GM12878 (cell line): ENCODE results near the gene STK33. TPM values are rescaled to one million over a fixed set of nuclear protein-coding genes. Genes with fewer than 3 reads are reported as not detected.

Experiments used
- ATAC-seq: fragments of 200-7000 bp; cut with Tn5 transposase; 3 replicates; pipeline ENCODE4 v1.9.1; 2020; ENCODE audit warnings: mild to moderate bottlenecking, moderate library complexity
- BruUV-seq: library from RNA; stranded (reverse); fragments of 400-500 nt; replicated peaks from 2 replicates; lab custom pipeline; 2021; lab: Mats Ljungman, UMichigan
- CTCF ChIA-PET: fragments of 300-600 bp; sonication (Branson Sonifier 250); formaldehyde crosslinking; extraction: SDS; loops from one replicate; lab custom pipeline; 2021; ENCODE audit warnings: inconsistent platforms; lab: Yijun Ruan, JAX
- POLR2A ChIA-PET: fragments of 350-600 bp; formaldehyde crosslinking; extraction: SDS; loops from one replicate; lab custom pipeline; 2021; ENCODE audit warnings: inconsistent platforms; lab: Charles Lee
- RAD21 ChIA-PET: fragments of 300-600 bp; sonication (Branson Sonifier 250); formaldehyde crosslinking; loops from one replicate; lab custom pipeline; 2023; ENCODE audit warnings: antibody characterized with exemption; ENCODE audit not compliant: unreplicated experiment; lab: Charles Lee
- SMC1A ChIA-PET: fragments of 300-600 bp; sonication (Branson Sonifier 250); formaldehyde crosslinking; loops from one replicate; lab custom pipeline; 2023; ENCODE audit not compliant: unreplicated experiment, uncharacterized antibody; lab: Charles Lee
- DNase-seq: peaks from one replicate; pipeline ENCODE4 v3.0.0-alpha.2; 2011; ENCODE audit warnings: low read depth, low spot score
- FAIRE-seq: peaks from 3 replicates; lab custom pipeline; 2011; peaks lifted over from hg19 to GRCh38; lab: Jason Lieb, UNC
- H2AFZ ChIP-seq: 2 replicates; pipeline ENCODE4 v1.6.0; 2011; ENCODE audit warnings: low read depth, low read length, control low read depth; ENCODE audit not compliant: control insufficient read depth
- H3K27ac ChIP-seq: 2 replicates; pipeline ENCODE4 v1.5.1; 2011; ENCODE audit warnings: control low read depth; ENCODE audit not compliant: control insufficient read depth, insufficient read depth
- H3K27me3 ChIP-seq, 2 experiments: replicated peaks in 1 of 2; 2 replicates each; pipeline versions ENCODE4 v1.6.0 to v1.6.1; 2011; ENCODE audit warnings: low read length in 1 of 2; ENCODE audit not compliant: control insufficient read depth in 2 of 2, insufficient read depth in 2 of 2
- H3K36me3 ChIP-seq, 2 experiments: 2 replicates each; pipeline ENCODE4 v1.5.1; 2011; ENCODE audit warnings: low read length in 1 of 2; ENCODE audit not compliant: control insufficient read depth in 2 of 2, insufficient read depth in 2 of 2
- H3K4me1 ChIP-seq: 2 replicates; pipeline ENCODE4 v1.6.1; 2011; ENCODE audit warnings: mild to moderate bottlenecking, low read length, moderate library complexity, mixed read lengths; ENCODE audit not compliant: control insufficient read depth, insufficient read depth
- H3K4me2 ChIP-seq: 2 replicates; pipeline ENCODE4 v1.6.0; 2011; ENCODE audit warnings: control low read depth; ENCODE audit not compliant: control insufficient read depth, insufficient read depth
- H3K4me3 ChIP-seq: fragments of 200-600 bp; sonication (generic); 2 replicates; pipeline ENCODE4 v1.5.1; 2016
- H3K79me2 ChIP-seq: 2 replicates; pipeline ENCODE4 v1.6.0; 2011; ENCODE audit warnings: low read length; ENCODE audit not compliant: control insufficient read depth, insufficient read depth
- H3K9ac ChIP-seq: 2 replicates; pipeline ENCODE4 v1.8.0; 2011; ENCODE audit warnings: low read length, control low read depth, mixed read lengths; ENCODE audit not compliant: control insufficient read depth, insufficient read depth
- H3K9me3 ChIP-seq: replicated peaks from 3 replicates; pipeline ENCODE4 v1.5.1; 2011; ENCODE audit warnings: mild to moderate bottlenecking, low read length; ENCODE audit not compliant: control insufficient read depth, insufficient read depth
- H4K20me1 ChIP-seq: 2 replicates; pipeline ENCODE4 v1.6.0; 2011; ENCODE audit not compliant: control insufficient read depth, insufficient read depth
- BCL3 ChIP-seq: IDR thresholded peaks from 2 replicates; pipeline ENCODE4 v1.6.1; 2011; ENCODE audit warnings: borderline replicate concordance, low read depth, mild to moderate bottlenecking, moderate library complexity, low read length; ENCODE audit not compliant: insufficient read depth, poor library complexity, severe bottlenecking
- RAD51 ChIP-seq: fragments of 450-650 bp; IDR thresholded peaks from 2 replicates; pipeline ENCODE4 v1.6.1; 2016; ENCODE audit warnings: moderate library complexity, mild to moderate bottlenecking, inconsistent platforms
- TAF1 ChIP-seq: IDR thresholded peaks from 2 replicates; pipeline ENCODE4 v1.6.1; 2011; ENCODE audit warnings: mild to moderate bottlenecking, low read depth, low read length, borderline replicate concordance
- ZBTB11 ChIP-seq: fragments of 450-650 bp; formaldehyde crosslinking; IDR thresholded peaks from 2 replicates; pipeline ENCODE4 v1.5.0; 2022; ENCODE audit warnings: mild to moderate bottlenecking, missing genetic modification characterization
- WGBS: methylation state at CpG from one replicate; pipeline ENCODE4 v1.1.6; 2016; ENCODE audit warnings: low lambda C conversion rate; ENCODE audit not compliant: insufficient replicate concordance, insufficient coverage; ENCODE audit errors: missing lambda C conversion rate; 5-methylcytosine and 5-hydroxymethylcytosine counted together
- in situ Hi-C: fragments of 300-500 bp; cut with MboI; formaldehyde crosslinking; loops from 9 replicates; pipeline ENCODE4 v1.14.3; 2018; ENCODE audit warnings: mixed read lengths
- intact Hi-C: fragments of 100-400 bp; cut with micrococcal nuclease; formaldehyde crosslinking; loops from one replicate; pipeline ENCODE4 v1.14.2; 2022; ENCODE audit not compliant: unreplicated experiment
- polyA plus RNA-seq, 11 experiments: library from polyadenylated mRNA; depleted of rRNA in 4 of 11; unstranded in 6 of 11; stranded (reverse) in 5 of 11; fragments of >200 nt; fragmentation: Nextera tagmentation in 4 of 11; fragmentation: Illumina TruSeq in 1 of 11; extraction: Ambion mirVana in 4 of 11; extraction: Trizol in 1 of 11; gene quantifications; 1 replicate in 1 of 11; 2 replicates in 10 of 11; pipeline versions ENCODE4 v1.2.1 to v1.2.3, GENCODE V29; 2011 to 2016; ENCODE audit warnings: inconsistent platforms in 2 of 11, missing spikeins in 2 of 11, low read depth in 1 of 11
- total RNA-seq, 4 experiments: library from RNA; depleted of rRNA in 3 of 4; stranded (reverse); fragments of >200 nt in 3 of 4; fragmentation: Illumina TruSeq in 1 of 4; extraction: Trizol in 1 of 4; gene quantifications; 2 replicates each; pipeline versions ENCODE4 v1.2.1 to v1.2.3, GENCODE V29; 2013 to 2021

Gene STK33
- total and polyA plus RNA-seq, 10 of the 15 experiments (the other 5 are each of a cell fraction or from before 2014, with no cell fraction given), result 5.2 to 27.3 (median 18.3) TPM

GRCh38 chr11:8459711-8460399, 134.2 kb downstream of the STK33 start (continued):
- TF ChIP-seq ZBTB11, result no peak
- TF ChIP-seq RAD51, result no peak

GRCh38 chr11:8442301-8442700, 151.7 kb downstream of the STK33 start:
- no TSS peak for BruUV-seq
- ATAC-seq, result no peak
- WGBS, result 56% methylated on average over 4 of the region's 4 CpGs

More at GRCh38 chr11:8442301-8442700, 151.7 kb downstream of the STK33 start:
- ChIA-PET CTCF (no interaction called here), RAD21 (no interaction called here), POLR2A (no interaction called here), SMC1A (interaction anchor here (1.0 to 1.9 kb wide), 2 partner anchors 21 to 35 kb away, joined by 3 to 4 read pairs; no protein-coding TSS in a partner anchor)
- intact Hi-C loops, result no loop called here
- no peak overlapping the region for H3K4me2 ChIP-seq
- no peaks in the 10 kb centered on the region for H3K79me2 ChIP-seq
- no peaks in the 10 kb centered on the region for H3K27me3 ChIP-seq
- no peak overlapping the region for H3K9ac ChIP-seq
- H3K4me1 ChIP-seq, result no peaks in the 10 kb centered on the region
- DNase-seq (no peak), FAIRE-seq (no peak)
- H2AFZ ChIP-seq, result no peak overlapping the region
- no peaks in the 10 kb centered on the region for H3K9me3 ChIP-seq
- H3K27ac ChIP-seq, result no peak overlapping the region
- no peaks in the 10 kb centered on the region for H4K20me1 ChIP-seq
- in situ Hi-C loops, result no loop called here
- no peak for TF ChIP-seq TAF1
- no peak for TF ChIP-seq BCL3
- TF ChIP-seq, all 136 proteins: peak for 0
- H3K36me3 ChIP-seq, result no peaks in the 10 kb centered on the region
- no peak overlapping the region for H3K4me3 ChIP-seq
